SK-N-SH treated with all-trans-retinoic acid at 6 μM for 48 hours (cell line): ENCODE measurements around the gene CDK7.

Source experiments
- ATAC-seq: fragments of 200-7000 bp; cut with Tn5 transposase; 3 replicates; pipeline ENCODE4 v1.9.1; 2020; ENCODE audit warnings: mild to moderate bottlenecking, moderate library complexity
- ARNTL ChIP-seq: fragments of 450-650 bp; formaldehyde crosslinking; IDR thresholded peaks from 2 replicates; pipeline ENCODE4 v1.5.0; 2020; ENCODE audit warnings: low read depth, mild to moderate bottlenecking, moderate library complexity, borderline replicate concordance
- BACH2 ChIP-seq: fragments of 250-450 bp; sonication (Bioruptor Pico); IDR thresholded peaks from 2 replicates; pipeline ENCODE4 v1.9.0; 2021; ENCODE audit warnings: mild to moderate bottlenecking, borderline replicate concordance
- CREB5 ChIP-seq: fragments of 250-450 bp; sonication (Bioruptor Pico); IDR thresholded peaks from 2 replicates; pipeline ENCODE4 v1.5.1; 2020; ENCODE audit warnings: low read depth, mild to moderate bottlenecking, moderate library complexity
- CSRNP3 ChIP-seq: fragments of 250-450 bp; sonication (Bioruptor Pico); IDR thresholded peaks from 2 replicates; pipeline ENCODE4 v1.5.1; 2021; ENCODE audit warnings: mild to moderate bottlenecking, moderate library complexity
- ESRRG ChIP-seq: fragments of 250-450 bp; sonication (Bioruptor Pico); IDR thresholded peaks from 2 replicates; pipeline ENCODE4 v1.6.1; 2021; ENCODE audit warnings: mild to moderate bottlenecking
- GLIS3 ChIP-seq: fragments of 250-450 bp; sonication (Bioruptor Pico); IDR thresholded peaks from 2 replicates; pipeline ENCODE4 v1.5.0; 2020; ENCODE audit warnings: mild to moderate bottlenecking, moderate library complexity
- ISL1 ChIP-seq: fragments of 250-450 bp; sonication (Bioruptor Pico); IDR thresholded peaks from 2 replicates; pipeline ENCODE4 v2.1.2; 2022; ENCODE audit warnings: mild to moderate bottlenecking, moderate library complexity
- OSR1 ChIP-seq: fragments of 250-450 bp; sonication (Bioruptor Pico); IDR thresholded peaks from 2 replicates; pipeline ENCODE4 v1.8.0; 2022; ENCODE audit warnings: moderate library complexity, mild to moderate bottlenecking, inconsistent platforms
- PATZ1 ChIP-seq: fragments of 250-450 bp; sonication (Bioruptor Pico); IDR thresholded peaks from 2 replicates; pipeline ENCODE4 v1.8.0; 2020; ENCODE audit warnings: mild to moderate bottlenecking, moderate library complexity, borderline replicate concordance
- POU6F1 ChIP-seq: fragments of 250-450 bp; sonication (Bioruptor Pico); IDR thresholded peaks from 2 replicates; pipeline ENCODE4 v1.8.0; 2021; ENCODE audit warnings: low read depth, mild to moderate bottlenecking, moderate library complexity, borderline replicate concordance
- PPARA ChIP-seq: fragments of 250-450 bp; sonication (Bioruptor Pico); IDR thresholded peaks from 2 replicates; pipeline ENCODE4 v1.5.0; 2020; ENCODE audit warnings: mild to moderate bottlenecking, borderline replicate concordance
- SNAI2 ChIP-seq: fragments of 250-450 bp; sonication (Bioruptor Pico); IDR thresholded peaks from 2 replicates; pipeline ENCODE4 v1.5.0; 2020; ENCODE audit warnings: mild to moderate bottlenecking, moderate library complexity
- TCF4 ChIP-seq: fragments of 250-450 bp; sonication (Bioruptor Pico); IDR thresholded peaks from 2 replicates; pipeline ENCODE4 v1.8.0; 2021; ENCODE audit warnings: mild to moderate bottlenecking, moderate library complexity, borderline replicate concordance
- TOX ChIP-seq: fragments of 250-450 bp; sonication (Bioruptor Pico); IDR thresholded peaks from 2 replicates; pipeline ENCODE4 v1.8.0; 2021; ENCODE audit warnings: mild to moderate bottlenecking, moderate library complexity, borderline replicate concordance
- TSHZ2 ChIP-seq: fragments of 250-450 bp; sonication (Bioruptor Pico); IDR thresholded peaks from 2 replicates; pipeline ENCODE4 v1.5.0; 2020; ENCODE audit warnings: mild to moderate bottlenecking, moderate library complexity
- ZFP30 ChIP-seq: fragments of 450-650 bp; formaldehyde crosslinking; IDR thresholded peaks from 2 replicates; pipeline ENCODE4 v1.5.0; 2022; ENCODE audit warnings: mild to moderate bottlenecking, moderate library complexity
- ZNF565 ChIP-seq: fragments of 450-650 bp; formaldehyde crosslinking; conservative IDR thresholded peaks from 2 replicates; pipeline ENCODE4 v1.5.0; 2020; ENCODE audit warnings: low read depth, mild to moderate bottlenecking, moderate library complexity
- ZNF70 ChIP-seq: fragments of 450-650 bp; formaldehyde crosslinking; IDR thresholded peaks from 2 replicates; pipeline ENCODE4 v1.5.0; 2020; ENCODE audit warnings: mild to moderate bottlenecking, moderate library complexity
- ZNF8 ChIP-seq: fragments of 450-650 bp; formaldehyde crosslinking; IDR thresholded peaks from 2 replicates; pipeline ENCODE4 v1.5.0; 2020; ENCODE audit warnings: mild to moderate bottlenecking, moderate library complexity

The CDK7 gene

GRCh38 chr5:69313428-69313827 is 78.7 kb downstream of the CDK7 start (continued):
- TF ChIP-seq TSHZ2 (CRISPR knock-in tag) (no peak), PATZ1 (CRISPR knock-in tag) (no peak), ESRRG (CRISPR knock-in tag) (no peak), PPARA (CRISPR knock-in tag) (no peak), OSR1 (no peak), BACH2 (CRISPR knock-in tag) (no peak)
- TF ChIP-seq, all 23 proteins: peak for 0

- no peak for ATAC-seq
These were observed 81.3 kb downstream of the CDK7 start for GRCh38 chr5:69315972-69316371.

More at GRCh38 chr5:69315972-69316371, 81.3 kb downstream of the CDK7 start:
- TF ChIP-seq ZFP30 (CRISPR knock-in tag) (no peak), TOX (CRISPR knock-in tag) (no peak), ZNF8 (no peak), OSR1 (no peak), SNAI2 (no peak), POU6F1 (CRISPR knock-in tag) (no peak), TCF4 (no peak), ARNTL (no peak), CSRNP3 (CRISPR knock-in tag) (no peak), ZNF565 (no peak), CREB5 (CRISPR knock-in tag) (no peak), GLIS3 (no peak), ESRRG (CRISPR knock-in tag) (no peak), TSHZ2 (CRISPR knock-in tag) (no peak), ISL1 (CRISPR knock-in tag) (no peak), ZNF70 (CRISPR knock-in tag) (no peak)
